Ramos (cell line): ENCODE measurements around the gene TPSAB1.
"Not testable (repeated sequence)": the region's sequence is repeated elsewhere in the genome, so short reads cannot be mapped to it uniquely, and the experiment has no call there.

Source experiments
- in situ Hi-C: fragments of 300-500 bp; cut with MboI; formaldehyde crosslinking; loops from one replicate; pipeline ENCODE4 v1.14.3; 2022; ENCODE audit warnings: low sequenced_read_pairs; ENCODE audit not compliant: unreplicated experiment

The TPSAB1 gene

GRCh38 chr16:1262210-1262845 is 21.8 kb downstream of the TPSAB1 start:
- in situ Hi-C loops: no loop called here

GRCh38 chr16:1262846-1263221 is 22.3 kb downstream of the TPSAB1 start:
- in situ Hi-C loops: no loop called here

- in situ Hi-C loops: no loop called here
These were observed 23.3 kb downstream of the TPSAB1 start for GRCh38 chr16:1263591-1264344.

- in situ Hi-C loops: no loop called here
These were observed 24.0 kb downstream of the TPSAB1 start for GRCh38 chr16:1264345-1265089.

- in situ Hi-C loops: no loop called here
These were observed 24.7 kb downstream of the TPSAB1 start for GRCh38 chr16:1265090-1265630.

GRCh38 chr16:1265826-1266225 is 25.3 kb downstream of the TPSAB1 start:
- in situ Hi-C loops: no loop called here

GRCh38 chr16:1269418-1269817 is 28.9 kb downstream of the TPSAB1 start:
- in situ Hi-C loops: not testable (repeated sequence)

GRCh38 chr16:1271380-1271723 is 30.8 kb downstream of the TPSAB1 start:
- in situ Hi-C loops: no loop called here

- in situ Hi-C loops: not testable (repeated sequence)
These were observed 31.4 kb downstream of the TPSAB1 start for GRCh38 chr16:1271724-1272413.

- in situ Hi-C loops: no loop called here
These were observed 32.1 kb downstream of the TPSAB1 start for GRCh38 chr16:1272453-1273198.

- in situ Hi-C loops: no loop called here
These were observed 33.3 kb downstream of the TPSAB1 start for GRCh38 chr16:1273816-1274215.

- in situ Hi-C loops: no loop called here
These were observed 34.3 kb downstream of the TPSAB1 start for GRCh38 chr16:1274767-1275166.

GRCh38 chr16:1275791-1276579 is 35.5 kb downstream of the TPSAB1 start:
- in situ Hi-C loops: no loop called here

- in situ Hi-C loops: no loop called here
These were observed 36.0 kb downstream of the TPSAB1 start for GRCh38 chr16:1276580-1276878.

- in situ Hi-C loops: no loop called here
These were observed 36.7 kb downstream of the TPSAB1 start for GRCh38 chr16:1277151-1277598.

- in situ Hi-C loops: no loop called here
These were observed 37.2 kb downstream of the TPSAB1 start for GRCh38 chr16:1277617-1278282.

- in situ Hi-C loops: no loop called here
These were observed 38.0 kb downstream of the TPSAB1 start for GRCh38 chr16:1278477-1278876.

GRCh38 chr16:1279081-1279944 is 38.8 kb downstream of the TPSAB1 start:
- in situ Hi-C loops: no loop called here
